IMR-90 (cell line): ENCODE data around the gene SPDEF. TPM values are rescaled to one million over a fixed set of nuclear protein-coding genes. Genes with fewer than 3 reads are reported as not detected.

ENCODE experiments used
- ATAC-seq: fragments of 200-7000 bp; cut with Tn5 transposase; 2 replicates; pipeline ENCODE4 v1.9.1; 2020; ENCODE audit warnings: low read depth, mild to moderate bottlenecking, moderate library complexity
- BruUV-seq: library from RNA; stranded (reverse); fragments of 400-500 nt; replicated peaks from 2 replicates; lab custom pipeline; 2021; lab: Mats Ljungman, UMichigan
- CTCF ChIA-PET: fragments of 300-600 bp; formaldehyde crosslinking; extraction: SDS; loops from one replicate; lab custom pipeline; 2021; ENCODE audit warnings: antibody characterized with exemption; lab: Yijun Ruan, JAX
- POLR2A ChIA-PET: fragments of 300-600 bp; sonication (Branson Sonifier 250); formaldehyde crosslinking; loops from one replicate; lab custom pipeline; 2022; ENCODE audit warnings: antibody characterized with exemption; ENCODE audit not compliant: unreplicated experiment; lab: Charles Lee
- DNase-seq: peaks from one replicate; pipeline ENCODE4 v3.0.0; 2013
- H2AFZ ChIP-seq: replicated peaks from 2 replicates; pipeline ENCODE3; 2013; ENCODE audit warnings: low read length, mild to moderate bottlenecking; ENCODE audit not compliant: poor library complexity
- H2AK5ac ChIP-seq: 2 replicates; pipeline ENCODE4 v1.6.1; 2013; ENCODE audit warnings: low read depth, low read length, inconsistent platforms
- H2AK9ac ChIP-seq: replicated peaks from 2 replicates; pipeline ENCODE3; 2013; ENCODE audit warnings: mild to moderate bottlenecking, low read depth, low read length, moderate library complexity; ENCODE audit not compliant: poor library complexity
- H2BK120ac ChIP-seq: 2 replicates; pipeline ENCODE4 v1.6.1; 2013; ENCODE audit warnings: low read depth, low read length, inconsistent platforms
- H2BK15ac ChIP-seq: 3 replicates; pipeline ENCODE4 v1.6.1; 2013; ENCODE audit warnings: low read depth, low read length, inconsistent platforms
- H2BK20ac ChIP-seq: 2 replicates; pipeline ENCODE4 v1.6.1; 2013; ENCODE audit warnings: low read depth, mild to moderate bottlenecking, inconsistent platforms, low read length, moderate library complexity
- H2BK5ac ChIP-seq: 2 replicates; pipeline ENCODE4 v1.6.1; 2013; ENCODE audit warnings: mild to moderate bottlenecking, low read depth, low read length, inconsistent platforms; ENCODE audit not compliant: poor library complexity, severe bottlenecking
- H3K14ac ChIP-seq: replicated peaks from 2 replicates; pipeline ENCODE4 v1.6.1; 2013; ENCODE audit warnings: low read depth, low read length, inconsistent platforms
- H3K18ac ChIP-seq: 2 replicates; pipeline ENCODE4 v1.6.1; 2013; ENCODE audit warnings: low read depth, low read length, control low read depth
- H3K23ac ChIP-seq: 2 replicates; pipeline ENCODE4 v1.6.1; 2013; ENCODE audit warnings: low read depth, low read length, inconsistent platforms
- H3K27ac ChIP-seq: 2 replicates; pipeline ENCODE4 v1.5.1; 2013; ENCODE audit warnings: mild to moderate bottlenecking, control low read depth, low read length; ENCODE audit not compliant: insufficient read depth
- H3K27me3 ChIP-seq: 2 replicates; pipeline ENCODE4 v1.6.1; 2013; ENCODE audit warnings: low read length; ENCODE audit not compliant: control insufficient read depth, insufficient read depth
- H3K36me3 ChIP-seq: 2 replicates; pipeline ENCODE4 v1.6.1; 2013; ENCODE audit warnings: low read length, mixed read lengths; ENCODE audit not compliant: control insufficient read depth, insufficient read depth
- H3K4ac ChIP-seq: 2 replicates; pipeline ENCODE4 v1.6.1; 2013; ENCODE audit warnings: low read depth, low read length, inconsistent platforms
- H3K4me1 ChIP-seq: 2 replicates; pipeline ENCODE4 v1.6.1; 2013; ENCODE audit warnings: low read length, mixed read lengths; ENCODE audit not compliant: control insufficient read depth, insufficient read depth
- H3K4me2 ChIP-seq: 2 replicates; pipeline ENCODE4 v1.6.1; 2013; ENCODE audit warnings: low read depth, mild to moderate bottlenecking, control low read depth, low read length, moderate library complexity
- H3K4me3 ChIP-seq: 2 replicates; pipeline ENCODE4 v1.5.1; 2013; ENCODE audit warnings: low read depth, mild to moderate bottlenecking, control low read depth, low read length, moderate library complexity; ENCODE audit not compliant: insufficient read depth
- H3K56ac ChIP-seq: 2 replicates; pipeline ENCODE4 v1.6.1; 2013; ENCODE audit warnings: low read length, inconsistent platforms; ENCODE audit not compliant: insufficient read depth; ENCODE audit errors: extremely low read depth
- H3K79me1 ChIP-seq, 2 experiments: 2 replicates each; pipeline ENCODE4 v1.6.1; 2013; ENCODE audit warnings: low read length in 2 of 2, inconsistent platforms in 1 of 2, low read depth in 1 of 2
- H3K9ac ChIP-seq: 2 replicates; pipeline ENCODE4 v1.6.1; 2013; ENCODE audit warnings: low read depth, low read length, control low read depth
- H3K9me1 ChIP-seq: 2 replicates; pipeline ENCODE4 v1.6.1; 2013; ENCODE audit warnings: low read length, inconsistent platforms; ENCODE audit not compliant: insufficient read depth
- H3K9me3 ChIP-seq: 2 replicates; pipeline ENCODE4 v1.6.1; 2013; ENCODE audit warnings: low read length; ENCODE audit not compliant: control insufficient read depth, insufficient read depth
- H4K20me1 ChIP-seq: 2 replicates; pipeline ENCODE4 v1.6.1; 2013; ENCODE audit warnings: low read length, inconsistent platforms; ENCODE audit not compliant: insufficient read depth
- H4K5ac ChIP-seq: 2 replicates; pipeline ENCODE4 v1.6.1; 2013; ENCODE audit warnings: mild to moderate bottlenecking, low read depth, low read length, control low read depth
- H4K8ac ChIP-seq, 2 experiments: 2 replicates each; pipeline ENCODE4 v1.6.1; 2013; ENCODE audit warnings: low read depth in 2 of 2, low read length in 2 of 2, control low read depth in 1 of 2, inconsistent platforms in 1 of 2
- H4K91ac ChIP-seq: 2 replicates; pipeline ENCODE4 v1.6.1; 2013; ENCODE audit warnings: low read depth, low read length, inconsistent platforms; ENCODE audit not compliant: insufficient read depth
- BHLHE40 ChIP-seq: fragments of 150-350 bp; IDR thresholded peaks from 2 replicates; pipeline ENCODE4 v1.6.1; 2016; ENCODE audit warnings: mild to moderate bottlenecking, low read depth, low read length
- FOS ChIP-seq: fragments of 150-350 bp; IDR thresholded peaks from 2 replicates; pipeline ENCODE4 v1.6.1; 2016; ENCODE audit warnings: low read depth, low read length
- WGBS, 2 experiments: methylation state at CpG; one replicate each; pipeline versions ENCODE4 v1.1.5 to v1.1.7; 2013; ENCODE audit warnings: missing lambda C conversion rate in 2 of 2; ENCODE audit not compliant: insufficient read length in 1 of 2; ENCODE audit errors: extremely low coverage in 2 of 2; 5-methylcytosine and 5-hydroxymethylcytosine counted together
- dilution Hi-C: fragments of 300-500 bp; cut with HindIII; formaldehyde crosslinking; loops from one replicate; pipeline ENCODE4 v1.14.3; 2018; ENCODE audit warnings: low sequenced_read_pairs; ENCODE audit not compliant: unreplicated experiment
- in situ Hi-C: fragments of 300-500 bp; cut with MboI; formaldehyde crosslinking; loops from 3 replicates; pipeline ENCODE4 v1.14.3; 2019; ENCODE audit warnings: low sequenced_read_pairs, inconsistent platforms, mixed read lengths
- intact Hi-C: fragments of 100-400 bp; cut with micrococcal nuclease; formaldehyde crosslinking; loops from 2 replicates; pipeline ENCODE4 v1.10.0; 2022
- polyA plus RNA-seq, 3 experiments: library from polyadenylated mRNA; depleted of rRNA; stranded (reverse); fragments of >200 nt; gene quantifications; 2 replicates each; pipeline ENCODE4 v1.2.3, GENCODE V29; 2012; ENCODE audit warnings: low replicate concordance in 1 of 3
- total RNA-seq: library from RNA; depleted of rRNA; stranded (reverse); fragments of >200 nt; gene quantifications from 2 replicates; pipeline ENCODE4 v1.2.3, GENCODE V29; 2012

Gene SPDEF
- total and polyA plus RNA-seq, 2 of the 4 experiments (the other 2 are of a cell fraction): 0.05 TPM; not detected in 1

DNA sequence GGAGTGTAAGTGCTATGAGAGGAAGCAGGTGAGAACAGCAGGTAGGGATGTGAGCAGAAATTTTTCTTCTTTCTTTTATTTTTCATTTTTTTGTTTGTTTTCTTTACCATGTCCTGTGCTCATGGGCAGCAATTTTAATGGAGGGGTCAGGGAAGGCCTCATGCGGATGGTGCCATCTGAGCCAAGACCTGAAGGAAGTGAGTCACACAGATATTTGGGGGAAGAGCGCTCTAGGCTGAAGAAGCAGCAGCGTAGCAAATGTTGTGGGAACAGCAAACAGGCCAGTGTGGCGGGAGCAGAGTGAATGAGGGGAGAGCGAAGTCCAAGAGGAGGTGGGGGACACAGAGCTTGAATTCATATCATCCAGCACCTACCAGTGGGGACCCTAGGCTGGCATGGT, 12.7 kb downstream of the SPDEF start:
- ChIA-PET POLR2A (no interaction called here), CTCF (no interaction called here)
- 72% methylated on average over 2 of the region's 5 CpGs; no CpG with 5 or more reads in 1 of the 2 experiments for WGBS, 2 experiments
- H2BK5ac ChIP-seq: no peak overlapping the region
- intact Hi-C loops (no loop called here), dilution Hi-C loops (no loop called here), in situ Hi-C loops (no loop called here)
- 0 out of 2 replicates have a peak overlapping the region, but pooled peaks have one; percentile 38 for H3K14ac ChIP-seq
- no peak overlapping the region for H3K18ac ChIP-seq
- no peak overlapping the region for H2BK15ac ChIP-seq
- DNase-seq (peak; percentile 65), ATAC-seq (peak; percentile 85)
- peak overlapping the region; percentile 61; the same call in 1 of the 2 replicates for H2AK5ac ChIP-seq
- 0 out of 2 replicates have a peak, but pooled peaks have one; percentile 32 for TF ChIP-seq FOS
- no peak for TF ChIP-seq BHLHE40
- H3K9me1 ChIP-seq: no peaks in the 10 kb centered on the region; the same call in 1 of the 2 replicates
- no peak overlapping the region for H3K4me2 ChIP-seq
- no peak overlapping the region for H3K9ac ChIP-seq
- H3K27ac ChIP-seq: no peak overlapping the region
- no peak overlapping the region for H3K23ac ChIP-seq
- peak overlapping the region in 1 of 2 experiments; percentile 44; a peak in 1 of 4 replicates for H4K8ac ChIP-seq
- no peak overlapping the region for H4K5ac ChIP-seq
- peak overlapping the region; percentile 59 for H3K4ac ChIP-seq
- peak overlapping the region; percentile 5; the same call in 1 of the 2 replicates for H4K91ac ChIP-seq
- no peaks in the 10 kb centered on the region for H3K79me1 ChIP-seq
- H3K27me3 ChIP-seq: peaks cover 10% of the 10 kb centered on the region; the same call in 1 of the 2 replicates
- H3K4me1 ChIP-seq: peaks cover 5% of the 10 kb centered on the region; the same call in 1 of the 2 replicates
- no peaks in the 10 kb centered on the region for H3K36me3 ChIP-seq
- no peak overlapping the region for H2AK9ac ChIP-seq
- peak overlapping the region; percentile 73 for H2BK120ac ChIP-seq
- no peaks in the 10 kb centered on the region for H3K9me3 ChIP-seq
- H2BK20ac ChIP-seq: peak overlapping the region; percentile 5; the same call in 1 of the 2 replicates
- H3K56ac ChIP-seq: no peak overlapping the region
- no peak overlapping the region for H3K4me3 ChIP-seq
- peak overlapping the region; percentile 75 for H2AFZ ChIP-seq
- H4K20me1 ChIP-seq: no peaks in the 10 kb centered on the region
- no TSS peak for BruUV-seq
